GM19099 (cell line): ENCODE measurements around the gene ING3.

Experiments used
- POLR2A ChIP-seq: IDR thresholded peaks from 3 replicates; pipeline ENCODE4 v1.6.1; 2011; ENCODE audit warnings: low read depth; ENCODE audit not compliant: insufficient read length; ENCODE audit errors: extremely low read depth

Gene ING3

GRCh38 chr7:121020989-121021969 is 70.7 kb downstream of the ING3 start:
- TF ChIP-seq POLR2A, result no peak

- TF ChIP-seq POLR2A, result no peak
These were observed 72.6 kb downstream of the ING3 start for GRCh38 chr7:121023194-121023593.

- no peak for TF ChIP-seq POLR2A
These were observed 73.3 kb downstream of the ING3 start for GRCh38 chr7:121023683-121024511.

GRCh38 chr7:121024611-121025010 is 74.0 kb downstream of the ING3 start:
- no peak for TF ChIP-seq POLR2A

GRCh38 chr7:121026159-121026558 is 75.6 kb downstream of the ING3 start:
- no peak for TF ChIP-seq POLR2A

GRCh38 chr7:121026577-121027111 is 76.1 kb downstream of the ING3 start:
- no peak for TF ChIP-seq POLR2A
